Epithelial cell of esophagus (primary cell): ENCODE measurements around the gene DIO3.
"Not testable (repeated sequence)": the region's sequence is repeated elsewhere in the genome, so short reads cannot be mapped to it uniquely, and the experiment has no call there.

Experiments used
- DNase-seq: peaks from one replicate; pipeline ENCODE4 v3.0.0; 2010; ENCODE audit warnings: low read depth
- H3K4me3 ChIP-seq: 2 replicates; pipeline ENCODE4 v1.5.1; 2011; ENCODE audit warnings: mild to moderate bottlenecking, low read length, control low read depth
- CTCF ChIP-seq: IDR thresholded peaks from 2 replicates; pipeline ENCODE4 v1.5.1; 2011; ENCODE audit warnings: low read depth, mild to moderate bottlenecking, low read length, control low read depth, inconsistent platforms; ENCODE audit not compliant: insufficient read depth; ENCODE audit errors: missing control alignments

DIO3 gene

GRCh38 chr14:101547961-101548669, 13.2 kb upstream of the DIO3 start:
- no peak for TF ChIP-seq CTCF
- no peak overlapping the region for H3K4me3 ChIP-seq
- DNase-seq: no peak

GRCh38 chr14:101548710-101549109, 12.6 kb upstream of the DIO3 start:
- no peak for DNase-seq
- no peak overlapping the region for H3K4me3 ChIP-seq
- no peak for TF ChIP-seq CTCF

GRCh38 chr14:101549154-101549553, 12.1 kb upstream of the DIO3 start:
- TF ChIP-seq CTCF: no peak

GRCh38 chr14:101550202-101550912, 10.9 kb upstream of the DIO3 start:
- not testable (repeated sequence) for H3K4me3 ChIP-seq, DNase-seq

More at GRCh38 chr14:101549154-101549553, 12.1 kb upstream of the DIO3 start:
- H3K4me3 ChIP-seq: no peak overlapping the region
- no peak for DNase-seq

- no peak for TF ChIP-seq CTCF
- DNase-seq: no peak
- no peak overlapping the region for H3K4me3 ChIP-seq
Observed at GRCh38 chr14:101551729-101552595, 9.3 kb upstream of the DIO3 start.

- H3K4me3 ChIP-seq: no peak overlapping the region
- DNase-seq: no peak
- TF ChIP-seq CTCF: no peak
Observed at GRCh38 chr14:101552786-101553231, 8.5 kb upstream of the DIO3 start.

GRCh38 chr14:101553393-101553792, 7.9 kb upstream of the DIO3 start:
- DNase-seq: no peak
- no peak for TF ChIP-seq CTCF
- H3K4me3 ChIP-seq: no peak overlapping the region
